ENCODE results near the gene ST8SIA1.

GRCh38 chr12:22268973-22269372 is 65.5 kb downstream of the ST8SIA1 start:
- TF ChIP-seq SPI1 (IDR thresholded peaks at IDR 0.05; ENCODE audit: low read depth, low read length): no peak
- no peak for TF ChIP-seq POLR2AphosphoS5 (IDR thresholded peaks at IDR 0.05; ENCODE audit: low read depth, low read length)

Measured in GM12891 (cell line).